GM12892 (cell line): Measurements from ENCODE around the gene UBTD2.

ENCODE experiments used
- POLR2A ChIP-seq: IDR thresholded peaks from 2 replicates; pipeline ENCODE4 v1.6.1; 2011; ENCODE audit warnings: low read depth, low read length, control low read depth
- POLR2AphosphoS5 ChIP-seq: IDR thresholded peaks from 2 replicates; pipeline ENCODE4 v1.6.1; 2011; ENCODE audit warnings: low read depth, low read length, control low read depth
- TAF1 ChIP-seq: IDR thresholded peaks from 2 replicates; pipeline ENCODE4 v1.6.1; 2011; ENCODE audit warnings: low read depth, mild to moderate bottlenecking, control low read depth, low read length, borderline replicate concordance

GRCh38 chr5:172185096-172185461, 98.5 kb downstream of the UBTD2 start:
- TF ChIP-seq TAF1 (no peak), POLR2A (no peak), POLR2AphosphoS5 (no peak)
